Brain pericyte (primary cell): ENCODE data around the gene NEO1.

Source experiments
- DNase-seq: peaks from one replicate; pipeline ENCODE4 v3.0.0-alpha.2; 2012; ENCODE audit warnings: low read depth, low spot score

NEO1 gene

DNA sequence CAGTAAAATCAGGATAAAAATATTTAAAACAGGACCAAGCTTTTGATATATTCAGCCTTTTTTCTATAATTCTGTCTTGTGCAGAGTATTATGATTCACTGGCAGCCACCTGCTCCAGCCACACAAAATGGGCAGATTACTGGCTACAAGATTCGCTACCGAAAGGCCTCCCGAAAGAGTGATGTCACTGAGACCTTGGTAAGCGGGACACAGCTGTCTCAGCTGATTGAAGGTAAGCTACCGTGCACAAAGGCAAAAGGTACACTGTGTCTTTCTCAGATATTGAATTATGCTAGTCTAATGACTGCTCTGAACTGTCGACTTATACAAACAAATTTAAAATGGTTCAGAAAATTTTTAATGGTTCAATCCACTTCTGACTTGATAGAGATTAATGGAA is 202.3 kb downstream of the NEO1 start:
- no peak for DNase-seq

DNA sequence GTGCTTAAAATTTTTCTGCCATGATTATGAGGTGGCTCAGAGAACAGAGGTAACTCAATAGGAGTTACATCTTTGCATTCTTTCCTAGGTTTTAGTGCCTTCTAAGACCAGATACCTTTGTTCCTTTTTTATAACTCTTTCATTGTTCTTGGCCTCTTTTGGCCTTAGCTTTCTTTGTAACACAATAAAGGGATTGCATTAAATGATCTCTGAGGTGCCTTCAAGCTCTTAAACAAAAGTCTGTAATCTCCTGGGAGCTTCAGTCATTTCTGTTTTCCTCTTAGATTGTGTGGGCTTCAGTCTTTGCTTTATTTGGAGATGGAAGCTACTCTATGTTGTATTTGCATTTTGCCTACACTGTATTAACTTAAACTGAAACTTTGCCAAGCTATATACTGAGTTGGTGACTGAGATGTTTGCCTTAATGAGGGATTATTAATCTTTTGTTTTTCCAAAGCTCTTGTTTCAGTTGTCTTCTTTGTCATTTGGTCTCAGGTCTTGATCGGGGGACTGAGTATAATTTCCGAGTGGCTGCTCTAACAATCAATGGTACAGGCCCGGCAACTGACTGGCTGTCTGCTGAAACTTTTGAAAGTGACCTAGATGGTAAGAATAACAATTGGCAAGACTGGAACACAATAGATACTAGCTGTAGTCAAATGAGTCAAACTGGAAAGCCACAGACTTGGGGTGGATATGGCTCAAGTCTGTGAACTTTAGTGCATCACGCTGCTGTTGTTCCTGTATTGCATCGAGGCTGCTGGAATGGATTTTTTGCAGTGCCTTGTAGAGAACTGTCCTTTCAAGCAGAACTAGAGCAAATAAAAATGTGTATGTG is 206.2 kb downstream of the NEO1 start:
- no peak for DNase-seq

DNA sequence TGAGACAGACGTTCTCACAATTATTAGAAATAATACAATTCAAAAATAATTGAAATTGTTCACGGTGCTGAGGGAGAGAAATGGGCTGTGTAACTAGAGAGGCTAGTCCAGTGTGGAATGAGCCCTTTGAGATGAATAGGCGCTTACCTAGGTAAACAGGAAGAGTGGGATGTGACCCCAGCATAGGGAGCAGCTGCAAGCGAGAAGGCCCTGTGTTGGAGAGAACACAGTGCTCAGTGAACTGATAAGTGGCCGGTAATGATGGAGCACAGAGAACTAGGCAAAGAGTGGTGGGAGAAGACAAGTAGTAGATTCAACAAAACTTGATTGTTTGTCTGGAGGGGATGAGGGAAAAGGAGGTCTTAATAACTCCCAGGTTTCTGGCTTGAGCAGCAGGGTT is 212.6 kb downstream of the NEO1 start:
- no peak for DNase-seq

DNA sequence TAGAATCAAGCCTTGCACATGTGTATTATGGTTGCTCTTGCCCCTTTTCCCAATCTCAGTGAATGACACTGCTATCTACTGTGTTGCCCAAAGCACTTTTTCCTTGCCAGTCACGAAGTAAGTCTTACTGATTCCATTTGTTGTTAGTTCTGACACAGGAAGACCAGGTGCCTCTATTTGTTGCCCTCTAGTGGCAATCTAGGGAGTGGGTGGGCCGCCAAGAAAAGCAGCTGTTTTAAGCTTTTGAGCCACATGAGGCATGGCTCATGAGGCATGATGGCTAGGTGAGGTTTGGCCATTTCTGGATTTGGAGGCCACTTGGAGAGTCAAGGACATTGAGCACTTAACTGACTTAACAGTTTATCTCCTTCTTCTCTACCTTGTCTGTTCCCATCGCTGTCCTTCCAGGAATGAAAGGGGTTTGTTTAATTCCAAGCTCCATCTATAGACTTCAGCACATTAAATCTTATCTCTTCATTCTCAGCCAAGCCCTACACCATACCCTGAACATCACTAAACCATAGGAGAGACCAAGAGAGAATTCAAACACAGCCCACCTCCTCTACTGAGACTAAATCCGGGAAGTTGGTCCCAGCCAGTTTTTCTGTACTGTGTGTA is 213.4 kb downstream of the NEO1 start:
- DNase-seq, result peak; percentile 27

DNA sequence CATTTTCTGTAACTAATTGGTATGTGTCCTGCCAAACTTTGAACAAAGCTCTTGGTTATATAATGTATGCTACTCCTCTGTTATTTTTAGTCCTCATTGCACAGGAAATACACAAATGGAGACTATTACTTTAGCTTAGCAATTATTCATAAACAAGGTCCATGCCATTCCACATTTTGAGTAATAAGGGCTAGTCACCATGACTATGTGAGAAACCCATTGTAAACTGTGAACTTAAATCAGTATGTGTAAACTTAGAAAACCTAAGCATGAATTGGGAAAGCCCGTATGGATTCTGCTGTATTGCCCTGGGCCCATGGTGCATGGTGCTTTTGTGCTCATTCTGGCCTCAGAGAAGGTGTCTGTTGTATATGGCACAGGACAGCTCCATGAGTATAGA is 216.2 kb downstream of the NEO1 start:
- DNase-seq, result no peak

DNA sequence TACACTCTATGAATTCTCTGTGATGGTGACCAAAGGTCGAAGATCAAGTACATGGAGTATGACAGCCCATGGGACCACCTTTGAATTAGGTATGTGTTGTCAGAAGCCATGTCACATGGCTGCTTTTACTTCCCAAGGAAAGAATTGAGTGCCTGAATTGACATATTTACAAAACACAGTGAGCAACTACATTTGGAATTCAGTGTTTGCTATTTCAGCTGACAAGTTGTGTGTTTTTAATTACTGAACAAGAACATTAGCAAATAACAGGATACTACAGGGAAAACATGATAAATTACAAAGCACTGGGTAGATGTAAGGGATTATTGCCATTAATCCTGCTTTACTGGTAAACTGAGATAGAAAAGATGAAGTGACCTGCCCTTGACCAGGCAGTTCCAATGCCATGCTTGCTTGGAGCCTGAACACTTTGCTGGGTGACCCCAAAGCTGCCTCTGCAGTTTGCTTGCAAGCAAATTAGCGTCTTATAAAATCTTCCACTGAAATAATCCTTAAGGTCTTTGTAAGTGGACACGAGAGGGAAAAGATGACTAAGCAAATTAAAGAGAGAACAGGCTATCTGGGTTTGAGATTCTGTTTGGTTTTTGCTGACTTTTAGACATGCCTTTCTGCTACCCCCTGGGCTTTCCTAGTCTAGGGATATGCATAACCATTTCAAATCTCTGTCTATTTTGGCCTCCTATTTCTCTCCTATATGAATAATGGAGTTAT is 218.3 kb downstream of the NEO1 start:
- no peak for DNase-seq

DNA sequence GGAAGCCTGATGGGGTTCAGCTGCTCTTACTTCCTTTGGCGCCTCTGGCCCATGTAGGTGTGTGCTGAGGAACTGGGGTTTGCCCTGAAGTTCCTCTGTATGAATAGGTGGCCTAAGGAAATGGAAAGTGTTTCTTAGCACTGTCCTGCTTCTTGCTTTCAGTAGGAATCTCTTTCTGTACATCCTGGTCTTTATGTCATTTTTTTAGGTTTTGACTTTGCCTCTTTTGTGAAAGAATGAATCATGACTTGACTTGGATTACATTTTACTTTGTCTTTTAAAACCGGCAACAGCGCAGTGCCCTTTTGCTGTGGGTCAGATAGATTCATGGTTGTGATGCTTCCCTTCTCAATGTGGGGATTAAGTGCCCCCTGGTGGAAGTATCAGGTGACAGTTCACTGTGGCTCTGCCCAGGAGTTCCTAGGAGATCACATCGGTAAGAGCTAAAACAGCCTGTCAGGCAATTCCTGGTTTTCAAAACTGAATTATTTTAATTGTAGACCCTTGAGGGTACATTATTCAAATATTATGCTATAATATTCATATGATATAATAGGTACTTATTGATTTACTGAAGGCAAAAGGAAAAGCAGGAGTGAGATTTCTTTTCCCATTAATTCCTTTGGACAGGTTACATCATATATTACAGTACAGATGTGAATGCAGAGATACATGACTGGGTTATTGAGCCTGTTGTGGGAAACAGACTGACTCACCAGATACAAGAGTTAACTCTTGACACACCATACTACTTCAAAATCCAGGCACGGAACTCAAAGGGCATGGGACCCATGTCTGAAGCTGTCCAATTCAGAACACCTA is 221.1 kb downstream of the NEO1 start:
- DNase-seq, result no peak

DNA sequence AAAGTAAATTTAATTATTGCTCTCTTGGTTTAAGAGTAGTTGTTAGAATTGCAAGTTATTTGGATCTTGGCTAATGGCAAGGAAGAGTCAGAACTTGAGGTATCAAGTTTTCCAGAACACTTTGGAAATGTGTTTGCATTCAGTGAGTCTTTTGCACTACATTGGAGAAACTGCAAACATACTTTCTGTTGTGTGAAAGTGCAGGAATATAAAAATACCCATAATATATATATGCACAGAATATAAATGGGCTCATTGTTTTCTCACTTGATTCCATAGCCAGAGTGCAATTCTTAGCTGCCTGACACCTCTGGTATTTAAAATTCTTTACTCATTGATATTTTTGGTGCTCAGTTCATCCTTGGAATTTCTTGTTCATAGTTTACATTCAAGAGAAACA is 223.6 kb downstream of the NEO1 start:
- no peak for DNase-seq

DNA sequence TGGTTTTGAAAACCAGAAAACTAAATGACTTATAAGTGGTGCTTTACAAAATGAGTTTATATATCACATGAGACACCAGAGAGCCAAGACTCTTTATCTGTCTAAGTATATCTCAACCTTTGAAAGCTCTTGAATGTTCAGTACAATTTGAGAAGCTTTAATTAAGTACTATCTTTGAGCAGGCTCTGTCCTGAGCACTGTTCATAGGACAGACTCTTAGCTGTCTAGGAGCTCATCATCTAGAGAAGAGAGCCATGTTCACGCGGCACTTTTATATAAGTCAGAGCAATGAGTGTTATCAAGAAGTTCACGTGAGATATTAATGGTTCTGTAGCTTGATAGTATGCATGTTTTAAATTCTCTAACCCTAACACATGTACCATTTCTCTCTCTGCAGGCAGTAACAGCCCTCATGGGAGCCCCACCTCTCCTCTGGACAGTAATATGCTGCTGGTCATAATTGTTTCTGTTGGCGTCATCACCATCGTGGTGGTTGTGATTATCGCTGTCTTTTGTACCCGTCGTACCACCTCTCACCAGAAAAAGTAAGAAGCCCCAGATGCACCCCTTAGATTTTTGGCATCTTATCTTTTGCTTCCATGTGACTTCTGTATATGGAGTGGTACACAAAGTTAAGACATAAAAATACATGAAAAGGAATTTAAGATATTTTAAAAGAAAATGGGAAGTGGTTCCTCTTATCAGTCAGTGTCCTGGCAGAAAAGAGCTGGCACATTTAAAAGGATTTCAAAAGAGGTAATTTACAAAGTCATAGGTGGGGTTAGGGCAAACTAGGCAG is 230.5 kb downstream of the NEO1 start:
- no peak for DNase-seq

DNA sequence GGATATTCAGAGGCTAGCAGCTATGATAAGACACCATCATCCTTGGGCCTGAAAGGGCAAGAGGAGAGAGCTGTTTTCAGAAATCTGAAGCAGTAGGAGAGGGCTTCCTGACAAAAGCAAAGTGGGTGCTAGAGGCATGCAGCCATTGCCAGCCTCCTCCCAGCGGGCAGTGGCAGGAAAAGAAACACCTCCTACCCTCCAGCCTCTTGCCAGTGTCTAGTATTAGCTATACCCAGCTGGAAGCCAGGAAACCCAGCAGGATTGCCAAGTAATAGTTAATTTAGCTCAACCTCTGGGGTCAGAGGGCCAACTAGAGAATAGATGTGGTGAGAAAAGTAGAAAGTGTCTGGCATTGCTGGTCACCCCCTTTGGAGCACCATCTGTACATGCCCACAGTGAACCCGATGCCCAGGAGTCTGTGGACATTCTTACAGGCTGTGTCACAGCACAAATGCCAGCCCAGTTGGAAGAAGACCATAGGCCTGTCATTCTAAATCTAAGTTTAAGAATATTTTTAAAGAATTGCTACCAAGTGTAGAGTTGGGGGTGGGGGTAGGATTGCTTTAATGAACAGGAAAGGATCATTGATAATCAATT is 231.2 kb downstream of the NEO1 start:
- no peak for DNase-seq

DNA sequence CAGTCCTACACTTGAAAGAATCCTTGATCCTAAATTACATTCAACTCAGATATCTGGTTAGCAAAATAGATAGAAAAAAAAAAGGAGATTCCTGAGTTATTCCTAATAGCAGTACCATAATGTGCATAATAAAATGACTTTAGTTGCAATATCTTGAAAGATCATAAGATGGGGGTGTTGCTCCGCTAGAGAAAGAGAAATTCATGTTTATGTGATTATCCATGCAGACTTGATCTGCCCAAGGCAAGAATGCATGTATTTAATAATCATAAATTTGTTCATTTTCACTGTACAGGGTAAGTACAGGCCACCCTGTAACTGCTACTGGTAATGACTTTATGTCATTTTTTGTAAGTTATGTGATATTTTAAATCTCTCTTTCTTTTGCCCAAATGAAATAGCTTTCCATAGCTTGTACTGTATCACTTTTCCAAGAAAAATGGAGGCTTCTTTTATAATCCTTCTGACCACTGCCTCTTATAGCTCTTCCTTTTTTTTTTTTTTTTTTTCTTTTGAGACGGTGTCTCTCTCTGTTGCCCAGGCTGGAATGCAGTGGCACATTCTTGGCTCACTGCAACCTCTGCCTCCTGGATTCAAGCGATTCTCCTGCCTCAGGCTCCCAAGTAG is 231.9 kb downstream of the NEO1 start:
- no peak for DNase-seq

DNA sequence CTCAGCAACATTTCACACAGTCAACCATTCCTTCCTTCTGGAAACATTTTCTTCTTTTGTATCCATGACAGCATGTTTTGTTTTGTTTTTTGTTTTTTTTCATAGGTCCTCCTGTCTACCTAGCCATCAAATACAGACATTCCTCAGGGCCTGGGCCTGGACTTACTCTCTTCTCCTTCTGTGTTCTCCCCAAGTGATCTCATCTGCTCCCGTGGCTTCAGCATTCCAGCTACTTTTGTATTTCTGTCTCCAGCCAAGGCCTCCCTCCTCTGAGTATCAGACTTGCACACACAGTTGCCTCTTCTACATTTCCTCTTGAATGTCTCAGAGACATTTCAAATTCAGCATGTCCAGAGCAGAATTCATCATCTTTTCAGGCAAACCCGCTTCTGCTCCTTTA is 234.0 kb downstream of the NEO1 start:
- DNase-seq, result no peak

DNA sequence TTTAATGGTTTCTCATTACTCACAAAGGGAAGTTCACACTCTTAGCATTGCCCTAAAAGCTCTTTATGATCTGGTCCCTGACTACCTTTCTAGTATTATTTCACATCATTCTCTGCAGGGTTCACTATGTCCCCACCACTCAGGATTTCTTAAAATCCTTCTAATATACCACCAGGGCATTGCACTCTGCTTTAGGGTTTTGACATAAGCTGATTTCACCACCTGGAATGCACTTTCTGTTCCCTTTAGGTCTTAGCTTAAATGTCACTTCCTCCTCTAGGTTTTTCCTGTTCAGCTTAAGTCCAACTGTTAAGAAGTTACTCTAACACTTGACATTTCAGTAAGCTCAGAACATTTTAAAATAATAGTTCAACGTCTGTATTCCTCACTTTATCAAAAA is 234.8 kb downstream of the NEO1 start:
- DNase-seq, result no peak

DNA sequence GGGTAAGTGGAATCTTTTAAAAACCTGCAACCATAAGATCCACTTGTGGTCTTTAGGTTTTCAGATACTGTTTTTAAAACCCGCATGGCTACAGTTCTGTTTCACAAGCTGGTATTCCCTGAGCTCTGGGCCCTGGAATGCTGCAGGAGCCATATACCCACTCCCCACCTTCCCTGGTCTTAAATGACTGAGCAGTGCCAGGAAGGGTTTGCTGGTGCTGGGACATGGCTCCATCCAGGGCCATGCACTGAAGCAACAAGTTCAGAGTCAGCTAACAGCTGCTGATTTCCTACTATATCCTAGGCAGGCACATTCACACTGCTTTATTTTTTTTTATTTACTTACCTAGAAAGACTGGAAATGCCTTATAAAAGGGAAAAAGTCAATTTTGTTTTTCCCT is 239.2 kb downstream of the NEO1 start:
- no peak for DNase-seq

DNA sequence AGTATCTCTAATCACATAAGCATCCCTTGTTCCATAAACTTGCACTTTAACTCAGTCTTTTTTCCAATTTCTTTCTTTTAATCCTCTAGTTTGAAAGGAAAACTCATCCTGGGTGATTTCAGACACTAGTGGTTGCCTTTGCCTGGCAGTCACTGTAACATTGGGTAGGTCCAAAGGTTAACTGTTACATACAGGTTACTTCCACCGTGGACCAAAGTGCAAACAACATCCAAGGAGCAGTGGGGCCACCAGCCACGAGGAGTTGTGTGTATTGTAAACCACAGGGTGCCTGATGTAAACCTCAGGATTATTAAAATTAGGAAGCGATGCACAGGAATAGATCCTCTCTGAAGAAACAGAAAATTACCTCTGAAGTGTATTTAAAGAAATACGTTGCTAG is 241.5 kb downstream of the NEO1 start:
- DNase-seq, result no peak

DNA sequence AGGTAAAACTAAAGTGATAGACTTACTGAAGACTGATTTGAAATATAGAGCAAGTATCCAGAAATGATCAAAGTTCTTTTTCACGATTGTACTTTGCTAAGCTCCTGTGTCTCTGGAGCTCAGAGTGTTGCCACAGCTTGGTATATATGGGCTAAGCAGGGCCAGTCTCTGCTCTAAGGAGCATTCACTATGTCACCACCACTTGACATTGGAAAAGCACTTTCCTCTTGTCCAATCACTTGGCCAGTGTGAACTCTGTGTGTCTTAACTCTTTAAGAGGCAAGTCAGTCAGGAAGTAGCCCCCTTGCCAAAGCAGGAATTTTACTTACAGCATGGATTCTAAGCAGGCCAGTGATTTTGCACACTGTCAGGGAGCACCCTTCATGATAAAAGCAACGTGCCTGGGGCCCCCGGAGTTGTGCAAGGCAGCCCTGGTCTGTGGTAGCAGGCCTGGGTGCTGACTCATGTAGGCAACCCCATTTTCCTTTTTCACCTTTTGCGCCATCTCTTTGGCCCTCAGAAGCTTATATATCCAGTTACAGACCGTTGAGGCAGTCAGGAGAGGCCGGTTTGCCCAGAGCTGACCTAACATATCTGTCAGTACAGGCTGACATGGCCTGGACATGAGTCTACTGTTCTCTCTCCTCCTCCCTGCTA is 243.5 kb downstream of the NEO1 start:
- no peak for DNase-seq

DNA sequence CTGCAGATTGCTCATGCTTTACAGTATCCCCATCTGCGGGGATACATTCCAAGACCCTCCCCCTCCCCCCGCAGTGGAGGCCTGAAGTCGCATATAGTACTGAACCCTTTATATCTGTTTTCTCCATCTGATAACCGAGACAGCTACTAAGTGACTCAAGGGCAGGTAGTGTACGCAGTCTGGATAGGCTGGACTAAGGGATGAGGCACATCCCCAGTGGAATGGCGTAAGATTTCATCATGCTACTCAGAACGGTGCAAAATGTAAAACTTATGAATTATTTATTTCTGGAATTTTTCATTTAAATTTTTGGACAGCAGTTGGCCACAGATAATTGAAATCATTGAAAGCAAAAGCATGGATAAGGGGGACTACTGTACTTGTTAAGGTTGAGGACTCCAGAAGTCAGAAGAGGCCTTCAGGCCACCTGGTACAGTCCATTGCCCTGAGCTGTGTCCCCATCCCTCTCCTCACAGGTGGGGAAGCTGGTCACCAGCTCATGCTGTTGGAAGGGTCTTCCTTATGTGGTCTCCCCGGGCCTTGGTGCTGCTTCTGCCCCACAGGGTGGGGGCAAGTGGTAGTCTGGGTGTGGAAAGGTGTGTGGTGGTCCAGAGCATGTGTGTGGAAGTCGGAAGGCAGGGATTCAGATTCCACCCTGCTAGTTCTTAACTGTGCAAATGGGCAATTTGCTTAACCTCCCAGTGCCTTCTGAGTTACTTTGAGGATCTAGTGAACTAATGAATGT is 244.5 kb downstream of the NEO1 start:
- no peak for DNase-seq

DNA sequence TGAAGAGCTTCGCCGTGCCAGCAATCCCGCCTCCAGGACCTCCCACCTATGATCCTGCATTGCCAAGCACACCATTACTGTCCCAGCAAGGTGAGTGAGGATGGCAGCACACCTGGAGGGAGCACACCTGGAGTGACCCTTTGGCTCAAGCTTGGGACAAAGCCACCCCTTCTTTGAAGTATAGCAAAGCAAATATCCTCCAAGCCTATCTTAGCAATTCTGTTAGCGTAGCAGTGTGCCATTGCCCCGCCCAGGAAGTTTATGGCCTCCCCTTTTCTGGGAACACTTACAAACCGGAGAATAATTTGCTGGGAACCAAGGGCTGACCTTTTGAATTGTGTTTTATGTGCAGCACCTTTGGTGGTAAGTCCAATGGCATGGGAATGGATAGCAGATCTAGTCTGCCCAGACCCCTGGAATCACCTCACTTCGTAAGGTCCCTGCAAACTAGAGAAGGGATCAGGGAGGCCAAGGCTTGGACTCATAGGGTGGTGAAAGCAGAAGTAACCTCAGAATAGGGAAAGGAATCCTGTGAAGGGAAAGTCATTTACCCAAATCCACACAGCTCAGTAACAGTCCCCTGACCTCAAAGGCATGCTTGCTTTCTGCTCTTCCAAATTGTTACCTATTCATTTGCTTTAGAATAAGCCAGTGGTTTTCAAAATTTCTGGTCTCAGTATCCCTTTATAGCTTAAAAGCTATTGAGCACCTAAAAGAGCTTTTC is 246.4 kb downstream of the NEO1 start:
- no peak for DNase-seq
